Measurements from ENCODE around the gene C9. TPM values are rescaled to one million over a fixed set of nuclear protein-coding genes. Genes with fewer than 3 reads are reported as not detected.
"Not testable (repeated sequence)": the region's sequence is repeated elsewhere in the genome, so short reads cannot be mapped to it uniquely, and the experiment has no call there.

The C9 gene
- total RNA-seq, 1 donor from 2014 or later: not detected

DNA sequence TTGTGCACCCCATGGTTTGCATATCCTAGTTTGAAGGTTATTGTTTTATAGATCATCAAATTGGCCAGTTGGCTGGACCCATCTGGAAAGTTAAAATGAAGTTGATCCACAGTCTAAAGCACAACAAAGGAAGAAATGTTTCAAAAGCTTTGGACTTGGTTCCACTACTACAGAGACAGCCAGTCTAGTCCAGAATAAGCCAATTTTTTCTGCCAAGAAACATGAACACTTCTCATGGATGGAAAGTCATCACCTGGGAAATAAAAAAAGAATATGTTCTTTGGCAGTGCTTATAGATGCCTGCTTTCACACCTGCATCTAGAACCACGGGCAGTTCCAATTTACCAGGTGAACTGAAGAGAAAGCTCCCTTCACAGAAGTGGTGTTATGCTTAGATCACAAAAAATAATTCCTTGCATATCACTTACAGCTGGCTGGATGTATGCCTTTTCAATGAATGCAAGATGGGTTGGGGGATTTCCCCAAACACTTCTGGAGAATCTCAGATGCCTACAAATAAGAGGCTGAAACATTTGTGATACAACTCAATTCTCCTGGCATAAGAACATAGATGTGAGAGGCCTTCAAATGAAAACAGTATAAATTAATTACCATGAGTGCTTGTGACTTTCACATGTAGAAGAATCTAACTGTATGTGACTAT lies 26.9 kb downstream of the C9 start:
- intact Hi-C loops (cut with DNase I): no loop called here
- no peak for DNase-seq (ENCODE audit: extremely low spot score in 2 of 2)
- Histone ChIP-seq H3K36me3 (no peaks in the 10 kb centered on the region), H3K27ac (no peak overlapping the region), H3K4me3 (no peak overlapping the region), H3K4me1 (no peaks in the 10 kb centered on the region), H3K27me3 (no peaks in the 10 kb centered on the region), H3K9me3 (no peaks in the 10 kb centered on the region)
- TF ChIP-seq POLR2AphosphoS5 (IDR thresholded peaks at IDR 0.05; ENCODE audit: insufficient read depth in 1 of 2, low read depth in 1 of 2): no peak
- TF ChIP-seq, protein P1, sequence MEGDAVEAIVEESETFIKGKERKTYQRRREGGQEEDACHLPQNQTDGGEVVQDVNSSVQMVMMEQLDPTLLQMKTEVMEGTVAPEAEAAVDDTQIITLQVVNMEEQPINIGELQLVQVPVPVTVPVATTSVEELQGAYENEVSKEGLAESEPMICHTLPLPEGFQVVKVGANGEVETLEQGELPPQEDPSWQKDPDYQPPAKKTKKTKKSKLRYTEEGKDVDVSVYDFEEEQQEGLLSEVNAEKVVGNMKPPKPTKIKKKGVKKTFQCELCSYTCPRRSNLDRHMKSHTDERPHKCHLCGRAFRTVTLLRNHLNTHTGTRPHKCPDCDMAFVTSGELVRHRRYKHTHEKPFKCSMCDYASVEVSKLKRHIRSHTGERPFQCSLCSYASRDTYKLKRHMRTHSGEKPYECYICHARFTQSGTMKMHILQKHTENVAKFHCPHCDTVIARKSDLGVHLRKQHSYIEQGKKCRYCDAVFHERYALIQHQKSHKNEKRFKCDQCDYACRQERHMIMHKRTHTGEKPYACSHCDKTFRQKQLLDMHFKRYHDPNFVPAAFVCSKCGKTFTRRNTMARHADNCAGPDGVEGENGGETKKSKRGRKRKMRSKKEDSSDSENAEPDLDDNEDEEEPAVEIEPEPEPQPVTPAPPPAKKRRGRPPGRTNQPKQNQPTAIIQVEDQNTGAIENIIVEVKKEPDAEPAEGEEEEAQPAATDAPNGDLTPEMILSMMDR (IDR thresholded peaks at IDR 0.05): no peak
- TF ChIP-seq POLR2A (IDR thresholded peaks at IDR 0.05): no peak

DNA sequence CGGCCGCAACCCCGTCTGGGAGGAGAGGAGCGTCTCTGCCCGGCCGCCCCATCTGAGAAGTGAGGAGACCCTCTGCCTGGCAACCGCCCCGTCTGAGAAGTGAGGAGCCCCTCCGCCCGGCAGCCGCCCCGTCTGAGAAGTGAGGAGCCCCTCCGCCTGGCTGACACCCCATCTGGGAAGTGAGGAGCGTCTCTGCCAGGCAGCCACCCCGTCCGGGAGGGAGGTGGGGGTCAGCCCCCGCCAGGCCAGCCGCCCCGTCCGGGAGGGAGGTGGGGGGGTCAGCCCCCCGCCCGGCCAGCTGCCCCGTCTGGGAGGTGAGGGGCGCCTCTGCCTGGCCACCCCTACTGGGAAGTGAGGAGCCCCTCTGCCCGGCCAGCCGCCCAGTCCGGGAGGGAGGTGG lies 30.0 kb downstream of the C9 start:
- H3K27me3 ChIP-seq; DNase-seq (ENCODE audit: extremely low spot score in 2 of 2); H3K36me3 ChIP-seq; intact Hi-C loops (cut with DNase I); H3K4me1 ChIP-seq; H3K27ac ChIP-seq; H3K4me3 ChIP-seq; H3K9me3 ChIP-seq: not testable (repeated sequence)

DNA sequence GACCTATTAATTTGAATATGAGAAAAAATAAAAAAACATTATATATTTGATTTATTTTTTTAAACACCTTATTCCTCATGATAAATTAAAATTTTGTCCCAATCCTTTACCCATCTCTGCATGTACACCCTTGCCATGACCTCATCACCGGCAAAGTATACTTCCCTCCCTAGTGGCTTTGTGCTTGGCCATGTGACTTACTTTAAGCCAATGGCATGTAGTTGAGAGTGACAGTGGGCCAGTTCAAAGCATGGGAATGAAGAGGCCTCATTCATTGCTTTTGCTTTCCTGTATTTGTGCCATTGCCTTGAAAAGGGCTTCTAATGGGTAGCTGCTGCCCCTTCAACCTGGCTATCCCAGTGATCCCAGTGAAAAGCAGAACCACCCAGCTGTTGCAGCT lies 31.2 kb downstream of the C9 start:
- Histone ChIP-seq H3K4me3 (no peak overlapping the region), H3K4me1 (no peaks in the 10 kb centered on the region), H3K36me3 (no peaks in the 10 kb centered on the region), H3K27ac (no peak overlapping the region), H3K9me3 (no peaks in the 10 kb centered on the region), H3K27me3 (no peaks in the 10 kb centered on the region)
- no peak for DNase-seq (ENCODE audit: extremely low spot score in 2 of 2)
- intact Hi-C loops (cut with DNase I): no loop called here
- TF ChIP-seq, protein P1 (IDR thresholded peaks at IDR 0.05): no peak
- TF ChIP-seq POLR2AphosphoS5 (IDR thresholded peaks at IDR 0.05; ENCODE audit: insufficient read depth in 1 of 2, low read depth in 1 of 2) (no peak), POLR2A (IDR thresholded peaks at IDR 0.05) (no peak)

DNA sequence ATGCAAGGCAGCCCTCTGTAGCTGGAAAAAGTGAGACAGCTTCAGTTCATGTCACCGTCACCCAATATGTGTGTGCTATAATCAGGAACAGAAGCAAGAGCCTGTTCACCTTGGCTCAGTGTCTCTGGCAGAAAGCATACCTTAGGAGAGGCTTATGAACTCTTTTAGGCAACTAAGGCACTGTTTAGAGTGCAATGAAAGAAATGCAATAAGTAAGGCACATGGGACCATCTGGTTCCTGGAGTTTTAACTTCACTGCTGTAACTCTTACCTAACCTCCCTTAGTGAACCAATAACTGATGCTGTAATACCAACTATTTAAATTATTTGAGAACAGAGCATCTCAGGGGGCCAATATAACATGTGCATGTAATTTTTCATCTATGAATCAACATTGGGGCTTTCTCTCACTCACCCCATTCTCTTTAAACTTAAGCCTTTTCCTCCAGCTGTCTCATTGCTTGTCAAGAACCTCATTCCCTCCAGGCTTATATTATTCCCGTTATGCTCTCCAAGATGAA lies 32.4 kb downstream of the C9 start:
- no peaks in the 10 kb centered on the region for H3K4me1 ChIP-seq
- TF ChIP-seq POLR2A (IDR thresholded peaks at IDR 0.05): no peak
- TF ChIP-seq, protein P1 (IDR thresholded peaks at IDR 0.05): no peak
- no peak for TF ChIP-seq POLR2AphosphoS5 (IDR thresholded peaks at IDR 0.05; ENCODE audit: insufficient read depth in 1 of 2, low read depth in 1 of 2)
- no peak for DNase-seq (ENCODE audit: extremely low spot score in 2 of 2)
- no peak overlapping the region for H3K27ac ChIP-seq
- no peaks in the 10 kb centered on the region for H3K36me3 ChIP-seq
- intact Hi-C loops (cut with DNase I): no loop called here
- H3K4me3 ChIP-seq: no peak overlapping the region
- no peaks in the 10 kb centered on the region for H3K27me3 ChIP-seq
- no peaks in the 10 kb centered on the region for H3K9me3 ChIP-seq

DNA sequence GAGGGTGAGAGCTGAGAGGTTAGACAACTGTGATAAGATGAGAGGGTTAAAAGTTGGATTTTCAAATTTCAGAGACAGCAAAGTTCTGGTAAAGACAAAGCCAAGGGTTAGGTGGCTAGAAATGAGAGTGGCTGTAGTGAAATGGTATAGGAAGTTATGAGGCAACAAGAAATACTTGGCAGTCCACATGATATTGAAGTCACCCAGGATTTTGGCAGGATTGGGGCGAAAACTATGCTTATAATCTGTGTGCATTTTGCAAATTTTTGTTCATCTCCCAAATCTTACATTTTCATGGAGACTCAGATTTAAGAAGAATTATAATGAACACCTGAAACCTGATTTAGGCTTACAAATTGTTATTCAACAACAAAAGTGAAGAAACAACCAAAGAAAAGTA lies 35.6 kb downstream of the C9 start:
- Histone ChIP-seq H3K36me3 (no peaks in the 10 kb centered on the region), H3K9me3 (no peaks in the 10 kb centered on the region), H3K4me1 (no peaks in the 10 kb centered on the region), H3K27me3 (no peaks in the 10 kb centered on the region), H3K27ac (no peak overlapping the region), H3K4me3 (no peak overlapping the region)
- intact Hi-C loops (cut with DNase I): no loop called here
- TF ChIP-seq POLR2AphosphoS5 (IDR thresholded peaks at IDR 0.05; ENCODE audit: insufficient read depth in 1 of 2, low read depth in 1 of 2): no peak
- TF ChIP-seq, protein P1 (IDR thresholded peaks at IDR 0.05): no peak
- no peak for DNase-seq (ENCODE audit: extremely low spot score in 2 of 2)

Measured in vagina (tissue), 2 donors.